Ovary (tissue), 3 donors: Measurements from ENCODE around the gene SYNPO2.

Source experiments
- EP300 ChIP-seq: sonication (generic); formaldehyde crosslinking; IDR thresholded peaks from one replicate; pipeline ENCODE4 v1.6.1; 2017; ENCODE audit warnings: antibody characterized with exemption
- POLR2A ChIP-seq: fragments of 450-650 bp; IDR thresholded peaks from one replicate; pipeline ENCODE4 v1.6.1; 2017; ENCODE audit warnings: antibody characterized with exemption, mild to moderate bottlenecking, moderate library complexity
- TF ChIP-seq, protein P1 (sequence below), 3 donors: fragments of 450-650 bp in 2 of 3; fragments of 200-600 bp in 1 of 3; IDR thresholded peaks; one replicate each; pipeline versions ENCODE4 v1.5.1 to v1.8.0; 2016 to 2022; ENCODE audit warnings: antibody characterized with exemption in 3 of 3, mild to moderate bottlenecking in 1 of 3
- donor health status: DM: no; HTN: no; CAD: no.

DNA sequence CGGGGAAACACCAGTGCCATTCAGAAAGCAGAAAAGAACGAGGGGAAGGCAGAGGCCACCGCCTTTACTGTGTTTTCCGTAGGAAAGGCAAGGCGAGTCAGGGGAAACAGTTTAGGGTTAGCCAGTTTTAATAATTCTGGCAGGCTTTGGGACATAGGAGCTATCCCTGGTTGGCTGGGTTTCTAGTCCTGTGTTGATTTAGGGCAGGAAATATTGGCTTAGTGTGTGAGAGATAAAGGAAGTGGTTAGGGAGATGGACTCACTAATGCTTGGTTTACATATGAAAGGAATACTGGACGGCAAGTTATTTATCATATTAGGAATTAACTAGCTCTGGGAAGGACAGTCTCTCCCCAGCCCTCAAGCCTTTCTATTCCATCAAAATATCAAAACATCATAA, 53.1 kb downstream of the SYNPO2 start:
- no peak for TF ChIP-seq POLR2A
- no peak for TF ChIP-seq EP300
- TF ChIP-seq, protein P1, sequence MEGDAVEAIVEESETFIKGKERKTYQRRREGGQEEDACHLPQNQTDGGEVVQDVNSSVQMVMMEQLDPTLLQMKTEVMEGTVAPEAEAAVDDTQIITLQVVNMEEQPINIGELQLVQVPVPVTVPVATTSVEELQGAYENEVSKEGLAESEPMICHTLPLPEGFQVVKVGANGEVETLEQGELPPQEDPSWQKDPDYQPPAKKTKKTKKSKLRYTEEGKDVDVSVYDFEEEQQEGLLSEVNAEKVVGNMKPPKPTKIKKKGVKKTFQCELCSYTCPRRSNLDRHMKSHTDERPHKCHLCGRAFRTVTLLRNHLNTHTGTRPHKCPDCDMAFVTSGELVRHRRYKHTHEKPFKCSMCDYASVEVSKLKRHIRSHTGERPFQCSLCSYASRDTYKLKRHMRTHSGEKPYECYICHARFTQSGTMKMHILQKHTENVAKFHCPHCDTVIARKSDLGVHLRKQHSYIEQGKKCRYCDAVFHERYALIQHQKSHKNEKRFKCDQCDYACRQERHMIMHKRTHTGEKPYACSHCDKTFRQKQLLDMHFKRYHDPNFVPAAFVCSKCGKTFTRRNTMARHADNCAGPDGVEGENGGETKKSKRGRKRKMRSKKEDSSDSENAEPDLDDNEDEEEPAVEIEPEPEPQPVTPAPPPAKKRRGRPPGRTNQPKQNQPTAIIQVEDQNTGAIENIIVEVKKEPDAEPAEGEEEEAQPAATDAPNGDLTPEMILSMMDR (IDR thresholded peaks at IDR 0.05): no peak
